ENCODE results near the gene KLHL24.
"Not testable (repeated sequence)": the region's sequence is repeated elsewhere in the genome, so short reads cannot be mapped to it uniquely, and the experiment has no call there.

DNA sequence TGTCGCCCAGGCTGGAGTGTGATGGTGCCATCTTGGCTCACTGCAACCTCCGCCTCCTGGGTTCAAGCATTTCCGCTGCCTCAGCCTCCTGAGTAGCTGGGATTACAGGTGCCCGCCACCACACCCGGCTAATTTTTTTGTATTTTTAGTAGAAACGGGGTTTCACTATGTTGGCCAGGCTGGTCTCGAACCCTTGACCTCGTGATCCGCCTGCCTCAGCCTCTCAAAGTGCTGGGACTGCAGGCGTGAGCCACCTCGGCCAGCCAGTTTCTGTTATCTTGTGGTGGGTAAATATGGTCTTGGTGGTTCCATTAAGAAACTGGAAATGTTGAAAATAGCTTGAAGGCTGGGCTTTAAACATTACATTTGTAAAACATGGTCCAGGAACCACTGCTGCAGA, 5.2 kb downstream of the KLHL24 start:
- not testable (repeated sequence) for TF ChIP-seq POLR2A (IDR thresholded peaks at IDR 0.05; ENCODE audit: low read length); GATA1 (IDR thresholded peaks at IDR 0.05; ENCODE audit: low read depth, low read length)
